GM15510 (cell line): ENCODE measurements around the gene COBLL1.

ENCODE experiments used
- POLR2A ChIP-seq: IDR thresholded peaks from 3 replicates; pipeline ENCODE4 v1.6.1; 2011; ENCODE audit warnings: borderline replicate concordance; ENCODE audit not compliant: insufficient read length; ENCODE audit errors: extremely low read depth

Gene COBLL1

GRCh38 chr2:164742738-164743317, 98.8 kb downstream of the COBLL1 start:
- no peak for TF ChIP-seq POLR2A

GRCh38 chr2:164739966-164740365, 101.7 kb downstream of the COBLL1 start:
- TF ChIP-seq POLR2A: no peak

- TF ChIP-seq POLR2A: no peak
Observed at GRCh38 chr2:164737612-164738081, 104.0 kb downstream of the COBLL1 start.

DNA sequence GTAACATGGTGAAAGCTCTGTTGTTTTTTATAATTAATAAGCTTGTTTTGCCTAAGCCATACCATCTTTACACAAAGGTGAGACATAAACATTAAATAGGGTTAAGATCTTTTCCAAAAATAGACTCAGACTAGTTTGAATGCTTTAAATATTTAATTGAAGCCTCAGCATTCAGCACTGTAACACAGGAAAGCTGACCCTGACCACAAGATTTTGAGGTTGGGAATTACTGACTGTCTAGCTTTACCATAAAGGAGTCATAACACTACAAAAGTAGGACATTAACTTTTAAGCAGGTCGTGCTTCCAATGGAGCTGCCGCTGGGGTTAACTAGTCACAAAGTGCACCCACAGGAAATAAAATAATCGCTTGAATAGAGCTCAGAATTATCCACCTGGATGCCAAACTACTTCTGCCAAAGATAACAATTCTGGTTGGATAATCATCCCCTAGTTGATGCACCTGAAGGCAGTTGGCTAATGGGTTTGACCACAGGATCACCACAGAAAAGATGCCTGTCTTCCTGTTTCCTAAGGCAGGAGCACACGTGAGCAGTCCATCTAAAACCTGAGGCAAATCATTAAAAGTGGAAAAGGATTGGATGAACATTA, 106.2 kb downstream of the COBLL1 start:
- TF ChIP-seq POLR2A: no peak

GRCh38 chr2:164734196-164734595, 107.4 kb downstream of the COBLL1 start:
- no peak for TF ChIP-seq POLR2A

GRCh38 chr2:164725542-164725941, 116.1 kb downstream of the COBLL1 start:
- TF ChIP-seq POLR2A: no peak

- no peak for TF ChIP-seq POLR2A
Observed at GRCh38 chr2:164722616-164723338, 118.8 kb downstream of the COBLL1 start.

DNA sequence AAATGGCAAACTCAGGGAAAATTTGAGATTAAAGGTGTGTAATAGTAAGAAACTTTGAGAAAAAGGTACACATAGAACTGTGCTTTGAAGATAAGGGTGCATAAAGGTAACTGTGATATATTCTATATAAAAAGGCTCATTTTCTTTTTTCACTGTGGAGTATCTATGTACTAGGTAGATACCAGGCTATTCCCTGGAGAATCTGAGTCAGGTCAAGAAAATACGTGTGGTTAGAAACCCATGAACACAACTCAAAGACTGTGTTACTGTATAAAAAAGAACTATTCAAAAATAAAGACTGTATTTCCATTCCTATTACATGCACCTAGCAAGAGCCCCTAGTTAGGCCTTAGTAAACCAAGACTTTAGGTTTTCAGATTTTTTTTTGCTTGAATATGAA, 120.2 kb downstream of the COBLL1 start:
- TF ChIP-seq POLR2A: no peak

DNA sequence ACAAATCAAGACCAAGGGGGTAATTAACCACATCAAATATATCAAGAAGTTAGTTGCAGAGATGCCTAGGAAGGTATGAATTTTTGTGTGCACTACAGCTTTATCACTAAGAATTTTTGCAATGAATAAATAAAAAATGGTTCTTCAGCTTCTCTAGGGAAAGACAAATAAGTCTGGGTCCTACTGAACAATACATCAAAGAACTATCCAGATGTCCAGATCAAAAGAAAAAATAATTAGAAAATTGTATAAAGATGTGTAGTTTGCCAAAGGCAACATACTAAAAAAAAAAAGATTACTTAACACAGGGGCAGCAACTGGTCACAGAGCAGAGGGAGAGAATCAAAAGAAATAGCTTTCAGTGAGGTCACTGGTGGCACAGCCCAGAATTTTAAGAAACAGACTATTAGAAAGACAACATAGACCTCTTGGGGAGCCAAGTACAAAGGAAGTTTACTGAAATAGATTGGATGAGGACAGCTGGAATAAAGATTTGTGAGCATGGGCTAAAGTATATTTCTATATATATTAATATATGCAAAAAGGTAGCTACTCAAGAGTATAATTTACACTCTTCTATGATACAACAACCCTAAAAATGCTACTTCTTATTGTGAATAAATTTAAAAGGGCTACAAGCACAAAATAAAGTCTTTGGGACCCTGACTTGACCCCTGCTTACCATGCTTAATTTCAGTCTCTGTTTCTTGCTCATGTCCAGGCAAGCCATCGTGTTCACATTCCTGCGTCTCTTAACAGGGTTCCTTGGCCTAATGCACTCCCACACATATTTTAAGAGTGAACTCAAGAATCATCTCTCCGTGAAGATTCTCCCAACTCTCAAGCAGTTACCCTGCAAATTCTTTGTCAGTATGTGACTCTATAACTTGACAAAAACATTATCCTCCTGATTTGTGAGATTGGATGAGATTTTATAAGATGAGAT, 121.4 kb downstream of the COBLL1 start:
- no peak for TF ChIP-seq POLR2A

DNA sequence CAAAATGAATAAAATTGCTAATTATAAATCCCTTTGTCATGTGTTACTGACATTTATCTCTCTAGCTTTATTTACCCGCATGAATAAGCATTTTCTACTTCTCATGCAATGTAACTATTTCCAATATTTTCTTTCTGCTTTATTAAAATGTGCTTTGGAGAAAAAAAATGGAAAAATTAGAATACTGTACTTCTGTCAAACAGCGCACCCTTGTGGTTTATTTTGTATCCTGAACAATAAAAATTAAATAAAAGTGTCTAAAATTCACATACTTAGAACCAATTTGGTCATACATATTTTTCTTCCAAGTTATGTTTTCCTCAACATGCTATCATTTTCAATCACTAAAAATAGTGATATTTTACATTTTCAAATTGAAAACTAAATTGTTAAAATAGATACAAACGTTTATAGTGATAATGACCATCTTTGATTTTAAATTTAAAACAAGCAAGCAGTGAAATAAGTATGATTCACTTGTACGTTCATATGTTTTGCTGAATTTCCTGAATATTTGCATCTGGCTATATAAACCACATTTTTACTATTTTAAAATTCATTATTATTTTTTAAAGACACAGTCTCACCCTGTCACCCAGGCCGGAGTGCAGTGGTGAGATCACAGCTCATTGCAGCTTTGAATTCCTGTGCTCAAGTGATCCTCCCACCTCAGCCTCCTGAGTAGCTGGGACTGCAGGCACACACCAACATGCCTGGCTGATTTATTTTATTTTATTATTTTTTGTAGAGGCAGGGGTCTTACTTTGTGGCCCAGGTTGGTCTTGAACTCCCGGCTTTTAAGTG, 124.4 kb downstream of the COBLL1 start:
- no peak for TF ChIP-seq POLR2A

GRCh38 chr2:164714471-164714870, 127.2 kb downstream of the COBLL1 start:
- no peak for TF ChIP-seq POLR2A

- no peak for TF ChIP-seq POLR2A
Observed at GRCh38 chr2:164711766-164712138, 129.9 kb downstream of the COBLL1 start.

DNA sequence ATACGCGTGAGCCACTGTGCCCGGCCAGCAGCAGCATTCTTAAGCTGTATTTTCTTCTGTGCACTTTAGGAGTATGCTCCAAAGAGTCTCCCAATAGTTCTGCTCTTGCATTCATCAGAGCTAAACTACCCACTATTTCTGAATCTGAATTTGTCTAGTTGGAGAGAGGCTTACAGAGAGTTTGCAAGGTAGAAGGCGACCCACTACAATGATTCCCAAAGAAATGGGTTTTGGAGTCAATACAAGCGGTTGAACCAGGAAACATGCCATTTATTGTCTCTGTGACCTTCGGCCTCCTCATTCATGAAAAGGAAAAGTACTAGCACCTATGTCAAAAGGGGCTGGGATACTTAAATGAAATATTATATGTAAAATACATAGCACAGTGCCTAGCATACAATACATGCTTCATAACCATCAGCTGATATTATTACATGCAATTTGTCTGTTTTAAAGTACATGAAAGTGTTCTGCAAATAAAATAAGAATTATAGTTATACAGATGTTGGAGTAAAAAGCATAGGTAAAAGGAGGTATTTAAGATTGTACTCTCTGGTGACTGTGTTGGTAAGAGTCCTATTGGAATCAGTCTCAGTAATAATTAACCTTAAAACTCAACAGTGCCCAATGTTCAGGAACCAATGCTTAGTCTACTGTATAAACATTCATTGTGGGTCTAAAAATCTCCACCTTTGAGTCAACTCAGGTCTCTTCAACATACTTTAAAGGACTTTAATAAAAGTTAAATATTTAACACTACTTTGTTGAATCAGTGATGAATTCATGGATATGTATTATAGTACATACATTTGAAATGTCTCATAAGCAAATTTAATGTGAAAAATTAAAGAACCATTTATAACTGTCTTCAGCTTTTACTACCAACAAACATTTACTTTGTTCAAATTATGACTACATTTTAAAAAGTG, 130.5 kb downstream of the COBLL1 start:
- TF ChIP-seq POLR2A: no peak
